Neural cell (in vitro differentiated cells): ENCODE data around the gene LRRC2. TPM values are rescaled to one million over a fixed set of nuclear protein-coding genes. Genes with fewer than 3 reads are reported as not detected.

Experiments used
- H2AFZ ChIP-seq: fragments of 200-600, 300-800 bp; sonication (generic), shearing (Covaris generic); 2 replicates; pipeline ENCODE4 v1.6.0; 2014; ENCODE audit warnings: low read depth, mild to moderate bottlenecking, antibody characterized with exemption, low read length, moderate library complexity
- H3F3A ChIP-seq: fragments of 200-600 bp; shearing (Covaris generic); 2 replicates; pipeline ENCODE4 v1.6.1; 2016; ENCODE audit warnings: mild to moderate bottlenecking, moderate library complexity, mixed read lengths, antibody characterized with exemption, low read length; ENCODE audit not compliant: insufficient read depth, poor library complexity, severe bottlenecking
- H3K27ac ChIP-seq: fragments of 200-600, 300-800 bp; sonication (generic), shearing (Covaris generic); 2 replicates; pipeline ENCODE4 v1.5.1; 2014; ENCODE audit warnings: mild to moderate bottlenecking, low read length, moderate library complexity
- H3K27me3 ChIP-seq: fragments of 300-800, 200-600 bp; sonication (generic), shearing (Covaris generic); 2 replicates; pipeline ENCODE4 v1.6.0; 2014; ENCODE audit warnings: mild to moderate bottlenecking, low read depth, low read length, moderate library complexity; ENCODE audit not compliant: insufficient read depth
- H3K36me3 ChIP-seq: fragments of 300-800, 200-600 bp; sonication (generic), shearing (Covaris generic); 2 replicates; pipeline ENCODE4 v1.5.1; 2014; ENCODE audit warnings: mild to moderate bottlenecking, antibody characterized with exemption, low read length, moderate library complexity; ENCODE audit not compliant: insufficient read depth
- H3K4me2 ChIP-seq: fragments of 300-800, 200-600 bp; sonication (generic), shearing (Covaris generic); 2 replicates; pipeline ENCODE4 v1.6.0; 2014; ENCODE audit warnings: mild to moderate bottlenecking, low read length
- H3K4me3 ChIP-seq: fragments of 300-800, 200-600 bp; sonication (generic), shearing (Covaris generic); 2 replicates; pipeline ENCODE4 v1.5.1; 2014; ENCODE audit warnings: mild to moderate bottlenecking, low read length, moderate library complexity
- H3K79me2 ChIP-seq: fragments of 200-600 bp; shearing (Covaris generic); replicated peaks from 2 replicates; pipeline ENCODE4 v1.6.0; 2014; ENCODE audit warnings: mild to moderate bottlenecking, low read length, moderate library complexity; ENCODE audit not compliant: insufficient read depth
- H3K9ac ChIP-seq: fragments of 300-800, 200-600 bp; sonication (generic), shearing (Covaris generic); 2 replicates; pipeline ENCODE4 v1.6.1; 2016; ENCODE audit warnings: mild to moderate bottlenecking, low read length, mixed read lengths
- H3K9me2 ChIP-seq: fragments of 200-600 bp; shearing (Covaris generic); 2 replicates; pipeline ENCODE4 v1.6.1; 2016; ENCODE audit warnings: mild to moderate bottlenecking, low read length, mixed read lengths; ENCODE audit not compliant: insufficient read depth
- H3K9me3 ChIP-seq: fragments of 200-600, 300-800 bp; sonication (generic), shearing (Covaris generic); 2 replicates; pipeline ENCODE4 v1.6.1; 2016; ENCODE audit warnings: mild to moderate bottlenecking, mixed run types, low read length, moderate library complexity, mixed read lengths
- H4K20me1 ChIP-seq: fragments of 200-600 bp; shearing (Covaris generic); 2 replicates; pipeline ENCODE4 v1.6.1; 2016; ENCODE audit warnings: mild to moderate bottlenecking, mixed run types; ENCODE audit not compliant: insufficient read depth
- CTCF ChIP-seq: fragments of 450-650 bp; IDR thresholded peaks from 2 replicates; pipeline ENCODE4 v1.5.1; 2014; ENCODE audit warnings: antibody characterized with exemption, mild to moderate bottlenecking, moderate library complexity; ENCODE audit not compliant: poor library complexity, severe bottlenecking
- EP300 ChIP-seq: fragments of 450-650 bp; conservative IDR thresholded peaks from 2 replicates; pipeline ENCODE4 v1.6.1; 2014; ENCODE audit warnings: antibody characterized with exemption, mild to moderate bottlenecking, moderate library complexity; ENCODE audit not compliant: poor library complexity, severe bottlenecking
- EZH2 ChIP-seq: fragments of 200-600, 300-800 bp; shearing (Covaris generic), sonication (generic); IDR thresholded peaks from 2 replicates; pipeline ENCODE4 v1.6.1; 2014; ENCODE audit warnings: antibody characterized with exemption, low read length, borderline replicate concordance, mild to moderate bottlenecking; ENCODE audit not compliant: insufficient read depth, poor library complexity, severe bottlenecking
- MXI1 ChIP-seq: fragments of 450-650 bp; conservative IDR thresholded peaks from 2 replicates; pipeline ENCODE4 v1.6.1; 2014; ENCODE audit warnings: antibody characterized with exemption, mild to moderate bottlenecking; ENCODE audit not compliant: poor library complexity, severe bottlenecking
- POLR2AphosphoS5 ChIP-seq: IDR thresholded peaks from 2 replicates; pipeline ENCODE4 v1.6.1; 2012
- RAD21 ChIP-seq: fragments of 450-650 bp; conservative IDR thresholded peaks from 2 replicates; pipeline ENCODE4 v1.6.1; 2014; ENCODE audit warnings: antibody characterized with exemption, mild to moderate bottlenecking, moderate library complexity
- REST ChIP-seq: IDR thresholded peaks from 2 replicates; pipeline ENCODE4 v1.6.1; 2012; ENCODE audit warnings: borderline replicate concordance
- SMC3 ChIP-seq: fragments of 450-650 bp; conservative IDR thresholded peaks from 2 replicates; pipeline ENCODE4 v1.6.1; 2014; ENCODE audit warnings: antibody characterized with exemption, mild to moderate bottlenecking, moderate library complexity; ENCODE audit not compliant: poor library complexity
- TAF1 ChIP-seq: IDR thresholded peaks from 2 replicates; pipeline ENCODE4 v1.6.1; 2012; ENCODE audit warnings: low read depth
- polyA plus RNA-seq: library from polyadenylated mRNA; depleted of rRNA; stranded (reverse); fragments of >200 nt; gene quantifications from 2 replicates; pipeline ENCODE4 v1.2.3, GENCODE V29; 2014

LRRC2 gene
- polyA plus RNA-seq, 1 donor from 2014 or later = not detected

GRCh38 chr3:46553154-46553553, 12.9 kb downstream of the LRRC2 start:
- no peaks in the 10 kb centered on the region for H3K9me2 ChIP-seq
- H3K36me3 ChIP-seq = no peaks in the 10 kb centered on the region
- no peaks in the 10 kb centered on the region for H3F3A ChIP-seq
- H3K4me3 ChIP-seq = no peak overlapping the region
- TF ChIP-seq CTCF = no peak
- TF ChIP-seq TAF1 = no peak
- no peak for TF ChIP-seq POLR2AphosphoS5
- TF ChIP-seq MXI1 = no peak
- no peak for TF ChIP-seq SMC3
- TF ChIP-seq EZH2 = no peak
- no peak for TF ChIP-seq EP300
- TF ChIP-seq REST = no peak
- TF ChIP-seq RAD21 = no peak
- no peak overlapping the region for H3K27ac ChIP-seq
- H2AFZ ChIP-seq = no peak overlapping the region
- no peaks in the 10 kb centered on the region for H4K20me1 ChIP-seq
- H3K79me2 ChIP-seq = no peaks in the 10 kb centered on the region
- no peak overlapping the region for H3K4me2 ChIP-seq
- H3K27me3 ChIP-seq = no peaks in the 10 kb centered on the region
- no peaks in the 10 kb centered on the region for H3K9me3 ChIP-seq
- H3K9ac ChIP-seq = no peak overlapping the region

GRCh38 chr3:46552538-46552937, 13.6 kb downstream of the LRRC2 start:
- H4K20me1 ChIP-seq = no peaks in the 10 kb centered on the region
- H3K9ac ChIP-seq = no peak overlapping the region
- no peak overlapping the region for H2AFZ ChIP-seq
- H3K9me2 ChIP-seq = no peaks in the 10 kb centered on the region
- no peak overlapping the region for H3K27ac ChIP-seq
- H3K4me3 ChIP-seq = no peak overlapping the region
- no peak overlapping the region for H3K4me2 ChIP-seq
- H3K27me3 ChIP-seq = no peaks in the 10 kb centered on the region
- no peaks in the 10 kb centered on the region for H3F3A ChIP-seq
- H3K79me2 ChIP-seq = no peaks in the 10 kb centered on the region
- no peak for TF ChIP-seq CTCF
- no peak for TF ChIP-seq POLR2AphosphoS5
- TF ChIP-seq TAF1 = no peak
- no peak for TF ChIP-seq REST
- no peak for TF ChIP-seq MXI1
- no peak for TF ChIP-seq EZH2
- TF ChIP-seq SMC3 = no peak
- H3K9me3 ChIP-seq = no peaks in the 10 kb centered on the region
- no peaks in the 10 kb centered on the region for H3K36me3 ChIP-seq
